ENCODE results near the gene TNFSF8.

Gene TNFSF8

GRCh38 chr9:114913217-114913616, 17.2 kb downstream of the TNFSF8 start:
- Histone ChIP-seq H3K36me3 (replicated peaks; ENCODE audit: low read depth, low read length) (no peaks in the 10 kb centered on the region), H2AFZ (ENCODE audit: low read depth, low read length) (no peak overlapping the region), H3K9me3 (ENCODE audit: insufficient read depth, low read length) (no peaks in the 10 kb centered on the region), H3K27me3 (ENCODE audit: low read depth, low read length) (peaks cover 80% of the 10 kb centered on the region), H3K4me2 (ENCODE audit: low read length) (no peak overlapping the region), H3K27ac (ENCODE audit: low read length) (no peak overlapping the region), H3K4me3 (ENCODE audit: low read length) (no peak overlapping the region), H4K20me1 (ENCODE audit: insufficient read depth, low read length) (no peaks in the 10 kb centered on the region), H3K9ac (ENCODE audit: low read length) (no peak overlapping the region), H3K4me1 (ENCODE audit: low read length) (peaks cover 30% of the 10 kb centered on the region), H3K79me2 (ENCODE audit: low read length) (no peaks in the 10 kb centered on the region)
- no peak for TF ChIP-seq CTCF (IDR thresholded peaks at IDR 0.05; ENCODE audit: low read depth, low read length)
- TF ChIP-seq EZH2phosphoT487 (IDR thresholded peaks at IDR 0.05; ENCODE audit: low read depth), result no peak

- Histone ChIP-seq H3K4me3 (ENCODE audit: low read length) (no peak overlapping the region), H3K4me2 (ENCODE audit: low read length) (no peak overlapping the region), H2AFZ (ENCODE audit: low read depth, low read length) (no peak overlapping the region), H3K4me1 (ENCODE audit: low read length) (peaks cover 45% of the 10 kb centered on the region), H3K27ac (ENCODE audit: low read length) (no peak overlapping the region), H3K9ac (ENCODE audit: low read length) (no peak overlapping the region), H3K9me3 (ENCODE audit: insufficient read depth, low read length) (no peaks in the 10 kb centered on the region), H3K36me3 (replicated peaks; ENCODE audit: low read depth, low read length) (no peaks in the 10 kb centered on the region), H3K79me2 (ENCODE audit: low read length) (no peaks in the 10 kb centered on the region), H4K20me1 (ENCODE audit: insufficient read depth, low read length) (no peaks in the 10 kb centered on the region), H3K27me3 (ENCODE audit: low read depth, low read length) (peaks cover 73% of the 10 kb centered on the region)
- TF ChIP-seq EZH2phosphoT487 (IDR thresholded peaks at IDR 0.05; ENCODE audit: low read depth) (no peak), CTCF (IDR thresholded peaks at IDR 0.05; ENCODE audit: low read depth, low read length) (peak; percentile 82)
These were observed 19.1 kb downstream of the TNFSF8 start for GRCh38 chr9:114911167-114911821.

GRCh38 chr9:114910541-114910940, 19.9 kb downstream of the TNFSF8 start:
- peaks cover 45% of the 10 kb centered on the region for H3K4me1 ChIP-seq (ENCODE audit: low read length)
- H3K4me2 ChIP-seq (ENCODE audit: low read length), result peak overlapping the region; percentile 60; the same call in 1 of the 2 replicates
- no peak overlapping the region for H3K4me3 ChIP-seq (ENCODE audit: low read length)
- H2AFZ ChIP-seq (ENCODE audit: low read depth, low read length), result no peak overlapping the region
- TF ChIP-seq CTCF (IDR thresholded peaks at IDR 0.05; ENCODE audit: low read depth, low read length) (no peak), EZH2phosphoT487 (IDR thresholded peaks at IDR 0.05; ENCODE audit: low read depth) (no peak)
- no peaks in the 10 kb centered on the region for H3K79me2 ChIP-seq (ENCODE audit: low read length)
- H3K9ac ChIP-seq (ENCODE audit: low read length), result no peak overlapping the region
- no peaks in the 10 kb centered on the region for H3K36me3 ChIP-seq (replicated peaks; ENCODE audit: low read depth, low read length)
- no peak overlapping the region for H3K27ac ChIP-seq (ENCODE audit: low read length)
- no peaks in the 10 kb centered on the region for H4K20me1 ChIP-seq (ENCODE audit: insufficient read depth, low read length)
- H3K27me3 ChIP-seq (ENCODE audit: low read depth, low read length), result peaks cover 67% of the 10 kb centered on the region
- no peaks in the 10 kb centered on the region for H3K9me3 ChIP-seq (ENCODE audit: insufficient read depth, low read length)

GRCh38 chr9:114909661-114910060, 20.7 kb downstream of the TNFSF8 start:
- no peak overlapping the region for H2AFZ ChIP-seq (ENCODE audit: low read depth, low read length)

More at GRCh38 chr9:114909661-114910060, 20.7 kb downstream of the TNFSF8 start:
- H3K36me3 ChIP-seq (replicated peaks; ENCODE audit: low read depth, low read length), result no peaks in the 10 kb centered on the region
- H3K27me3 ChIP-seq (ENCODE audit: low read depth, low read length), result peaks cover 58% of the 10 kb centered on the region
- peak overlapping the region; percentile 43 for H3K27ac ChIP-seq (ENCODE audit: low read length)
- peaks cover 52% of the 10 kb centered on the region for H3K4me1 ChIP-seq (ENCODE audit: low read length)
- no peak for TF ChIP-seq CTCF (IDR thresholded peaks at IDR 0.05; ENCODE audit: low read depth, low read length)
- TF ChIP-seq EZH2phosphoT487 (IDR thresholded peaks at IDR 0.05; ENCODE audit: low read depth), result no peak
- H3K4me2 ChIP-seq (ENCODE audit: low read length), result peak overlapping the region; percentile 60
- H4K20me1 ChIP-seq (ENCODE audit: insufficient read depth, low read length), result no peaks in the 10 kb centered on the region
- H3K9ac ChIP-seq (ENCODE audit: low read length), result no peak overlapping the region
- H3K9me3 ChIP-seq (ENCODE audit: insufficient read depth, low read length), result no peaks in the 10 kb centered on the region
- H3K79me2 ChIP-seq (ENCODE audit: low read length), result no peaks in the 10 kb centered on the region
- no peak overlapping the region; the same call in 1 of the 2 replicates for H3K4me3 ChIP-seq (ENCODE audit: low read length)
